Endothelial cell (in vitro differentiated cells): ENCODE measurements around the gene NRCAM. TPM values are rescaled to one million over a fixed set of nuclear protein-coding genes. Genes with fewer than 3 reads are reported as not detected.

ENCODE experiments used
- DNase-seq: peaks from one replicate; pipeline ENCODE4 v3.0.0; 2021; ENCODE audit warnings: low spot score
- H3K27ac Mint-ChIP-seq: one replicate; pipeline ENCODE4 v1.8.0; 2021; ENCODE audit warnings: mixed read lengths, inconsistent platforms; ENCODE audit not compliant: unreplicated experiment
- H3K27me3 Mint-ChIP-seq: one replicate; pipeline ENCODE4 v1.8.0; 2021; ENCODE audit warnings: mild to moderate bottlenecking, moderate library complexity, mixed read lengths, inconsistent platforms; ENCODE audit not compliant: unreplicated experiment
- H3K36me3 Mint-ChIP-seq: one replicate; pipeline ENCODE4 v1.8.0; 2021; ENCODE audit warnings: mild to moderate bottlenecking, low read depth, mixed read lengths, inconsistent platforms; ENCODE audit not compliant: unreplicated experiment
- H3K4me1 Mint-ChIP-seq: one replicate; pipeline ENCODE4 v1.8.0; 2021; ENCODE audit warnings: mild to moderate bottlenecking, mixed read lengths, inconsistent platforms; ENCODE audit not compliant: unreplicated experiment
- H3K4me3 Mint-ChIP-seq: one replicate; pipeline ENCODE4 v1.8.0; 2021; ENCODE audit warnings: mild to moderate bottlenecking, mixed read lengths, inconsistent platforms; ENCODE audit not compliant: unreplicated experiment
- H3K9me3 Mint-ChIP-seq: one replicate; pipeline ENCODE4 v1.8.0; 2021; ENCODE audit warnings: mixed read lengths, inconsistent platforms; ENCODE audit not compliant: unreplicated experiment
- CTCF ChIP-seq: fragments of 200-600 bp; sonication (generic); IDR thresholded peaks from one replicate; pipeline ENCODE4 v1.5.0; 2021; ENCODE audit warnings: antibody characterized with exemption; ENCODE audit not compliant: unreplicated experiment
- total RNA-seq: library from RNA; stranded (reverse); fragmentation: NEBNext Ultra II Directional; extraction: Animal tissue kit (Norgen Biotek cat#: 25700); gene quantifications from one replicate; pipeline ENCODE4 v1.2.1, GENCODE V29; 2021; ENCODE audit not compliant: unreplicated experiment

NRCAM gene
- total RNA-seq, 1 donor from 2014 or later, result 2.2 TPM

GRCh38 chr7:108367946-108368345 is 88.3 kb downstream of the NRCAM start:
- Mint-ChIP-seq H3K9me3 (no peaks in the 10 kb centered on the region), H3K4me3 (no peak overlapping the region), H3K27me3 (no peaks in the 10 kb centered on the region), H3K4me1 (no peaks in the 10 kb centered on the region), H3K27ac (no peak overlapping the region), H3K36me3 (no peaks in the 10 kb centered on the region)
- DNase-seq, result no peak
- no peak for TF ChIP-seq CTCF

- Mint-ChIP-seq H3K27me3 (no peaks in the 10 kb centered on the region), H3K9me3 (no peaks in the 10 kb centered on the region), H3K36me3 (no peaks in the 10 kb centered on the region), H3K4me3 (no peak overlapping the region), H3K27ac (no peak overlapping the region), H3K4me1 (no peaks in the 10 kb centered on the region)
- no peak for TF ChIP-seq CTCF
- DNase-seq, result no peak
Measured at GRCh38 chr7:108367314-108367713, 88.9 kb downstream of the NRCAM start.

- H3K4me3 Mint-ChIP-seq, result no peak overlapping the region
- TF ChIP-seq CTCF, result no peak
- H3K9me3 Mint-ChIP-seq, result no peaks in the 10 kb centered on the region
- DNase-seq, result no peak
- no peaks in the 10 kb centered on the region for H3K4me1 Mint-ChIP-seq
- H3K36me3 Mint-ChIP-seq, result no peaks in the 10 kb centered on the region
- H3K27me3 Mint-ChIP-seq, result no peaks in the 10 kb centered on the region
- H3K27ac Mint-ChIP-seq, result no peak overlapping the region
Measured at GRCh38 chr7:108363659-108364058, 92.6 kb downstream of the NRCAM start.

- H3K4me1 Mint-ChIP-seq, result no peaks in the 10 kb centered on the region
- no peak overlapping the region for H3K27ac Mint-ChIP-seq
- TF ChIP-seq CTCF, result no peak
- H3K27me3 Mint-ChIP-seq, result no peaks in the 10 kb centered on the region
- no peak overlapping the region for H3K4me3 Mint-ChIP-seq
- DNase-seq, result no peak
- H3K9me3 Mint-ChIP-seq, result no peaks in the 10 kb centered on the region
- H3K36me3 Mint-ChIP-seq, result no peaks in the 10 kb centered on the region
Measured at GRCh38 chr7:108360058-108360800, 96.0 kb downstream of the NRCAM start.

GRCh38 chr7:108358553-108358952 is 97.7 kb downstream of the NRCAM start:
- H3K27ac Mint-ChIP-seq, result no peak overlapping the region
- no peak overlapping the region for H3K4me3 Mint-ChIP-seq
- H3K27me3 Mint-ChIP-seq, result peaks cover 2% of the 10 kb centered on the region
- H3K36me3 Mint-ChIP-seq, result no peaks in the 10 kb centered on the region
- H3K9me3 Mint-ChIP-seq, result no peaks in the 10 kb centered on the region
- no peak for TF ChIP-seq CTCF
- no peak for DNase-seq
- H3K4me1 Mint-ChIP-seq, result no peaks in the 10 kb centered on the region
